H9 (cell line): Measurements from ENCODE around the gene ENOPH1. TPM values are rescaled to one million over a fixed set of nuclear protein-coding genes. Genes with fewer than 3 reads are reported as not detected.

Experiments used
- DNase-seq: peaks from one replicate; pipeline ENCODE4 v3.0.0-alpha.2; 2017
- H2AFZ ChIP-seq: one replicate; pipeline ENCODE4 v1.6.1; 2013; ENCODE audit warnings: mild to moderate bottlenecking, low read length, control low read depth, moderate library complexity
- H2AK5ac ChIP-seq: 2 replicates; pipeline ENCODE4 v1.6.1; 2013; ENCODE audit warnings: low read length, control low read depth, mixed read lengths; ENCODE audit not compliant: insufficient read length
- H2BK120ac ChIP-seq: one replicate; pipeline ENCODE4 v1.6.1; 2013; ENCODE audit warnings: low read depth, mild to moderate bottlenecking, low read length, control low read depth, inconsistent platforms; ENCODE audit not compliant: poor library complexity, severe bottlenecking
- H2BK12ac ChIP-seq: 2 replicates; pipeline ENCODE4 v1.6.1; 2013; ENCODE audit warnings: low read length, control low read depth, mixed read lengths, low read depth; ENCODE audit not compliant: insufficient read length
- H2BK15ac ChIP-seq: 2 replicates; pipeline ENCODE4 v1.6.1; 2013; ENCODE audit warnings: low read depth, low read length, control low read depth
- H2BK20ac ChIP-seq: one replicate; pipeline ENCODE4 v1.6.1; 2013; ENCODE audit warnings: low read depth, mild to moderate bottlenecking, low read length, control low read depth, inconsistent platforms; ENCODE audit not compliant: poor library complexity, severe bottlenecking
- H2BK5ac ChIP-seq: 2 replicates; pipeline ENCODE4 v1.6.1; 2013; ENCODE audit warnings: low read length, control low read depth, mixed read lengths; ENCODE audit not compliant: insufficient read length
- H3K14ac ChIP-seq: 2 replicates; pipeline ENCODE4 v1.6.1; 2013; ENCODE audit warnings: low read length, control low read depth; ENCODE audit not compliant: insufficient read depth
- H3K18ac ChIP-seq: 2 replicates; pipeline ENCODE4 v1.6.1; 2013; ENCODE audit warnings: low read depth, mild to moderate bottlenecking, mixed read lengths, low read length, control low read depth; ENCODE audit not compliant: insufficient read length
- H3K23ac ChIP-seq: 2 replicates; pipeline ENCODE4 v1.6.1; 2013; ENCODE audit warnings: low read length, control low read depth, mixed read lengths, low read depth; ENCODE audit not compliant: insufficient read length
- H3K23me2 ChIP-seq: 2 replicates; pipeline ENCODE4 v1.6.1; 2013; ENCODE audit warnings: low read depth, mild to moderate bottlenecking, mixed read lengths, low read length, control low read depth; ENCODE audit not compliant: insufficient read length, poor library complexity, severe bottlenecking
- H3K27ac ChIP-seq: 2 replicates; pipeline ENCODE4 v1.5.1; 2013; ENCODE audit warnings: low read length, control low read depth, mixed read lengths, low read depth; ENCODE audit not compliant: insufficient read length
- H3K27me3 ChIP-seq: 2 replicates; pipeline ENCODE4 v1.6.1; 2013; ENCODE audit warnings: low read length, control low read depth, inconsistent platforms; ENCODE audit not compliant: insufficient read depth
- H3K4ac ChIP-seq: 2 replicates; pipeline ENCODE4 v1.6.1; 2013; ENCODE audit warnings: low read depth, mild to moderate bottlenecking, control low read depth, inconsistent platforms, low read length, moderate library complexity
- H3K4me1 ChIP-seq: 2 replicates; pipeline ENCODE4 v1.6.1; 2013; ENCODE audit warnings: low read length, control low read depth, inconsistent platforms; ENCODE audit not compliant: insufficient read depth
- H3K4me2 ChIP-seq: 2 replicates; pipeline ENCODE4 v1.6.1; 2013; ENCODE audit warnings: low read length, control low read depth, mixed read lengths; ENCODE audit not compliant: insufficient read length, insufficient read depth
- H3K56ac ChIP-seq: 2 replicates; pipeline ENCODE4 v1.6.1; 2013; ENCODE audit warnings: low read depth, mild to moderate bottlenecking, mixed read lengths, low read length, control low read depth; ENCODE audit not compliant: insufficient read length
- H3K79me1 ChIP-seq: 2 replicates; pipeline ENCODE4 v1.6.1; 2013; ENCODE audit warnings: low read depth, mild to moderate bottlenecking, moderate library complexity, low read length, control low read depth, inconsistent platforms; ENCODE audit not compliant: insufficient read depth, poor library complexity, severe bottlenecking
- H3K79me2 ChIP-seq: 2 replicates; pipeline ENCODE4 v1.6.1; 2013; ENCODE audit warnings: low read length, control low read depth, inconsistent platforms; ENCODE audit not compliant: insufficient read depth
- H3K9ac ChIP-seq: 2 replicates; pipeline ENCODE4 v1.6.1; 2013; ENCODE audit warnings: low read length, control low read depth, mixed read lengths; ENCODE audit not compliant: insufficient read length; ENCODE audit errors: extremely low read depth
- H3K9me3 ChIP-seq: one replicate; pipeline ENCODE4 v1.6.1; 2013; ENCODE audit warnings: low read depth, low read length, inconsistent platforms; ENCODE audit not compliant: control insufficient read depth
- H3T11ph ChIP-seq: one replicate; pipeline ENCODE4 v1.6.1; 2013; ENCODE audit warnings: mild to moderate bottlenecking, low read length, control low read depth, inconsistent platforms
- H4K20me1 ChIP-seq: one replicate; pipeline ENCODE4 v1.6.1; 2013; ENCODE audit not compliant: control insufficient read depth, insufficient read length, insufficient read depth
- H4K5ac ChIP-seq: 2 replicates; pipeline ENCODE4 v1.6.1; 2013; ENCODE audit warnings: low read depth, mild to moderate bottlenecking, mixed read lengths, low read length, control low read depth; ENCODE audit not compliant: insufficient read length
- H4K8ac ChIP-seq: replicated peaks from 2 replicates; pipeline ENCODE4 v1.6.1; 2013; ENCODE audit warnings: low read length, control low read depth, mixed read lengths, low read depth; ENCODE audit not compliant: insufficient read length
- H4K91ac ChIP-seq: 2 replicates; pipeline ENCODE4 v1.6.1; 2013; ENCODE audit warnings: low read depth, mild to moderate bottlenecking, moderate library complexity, mixed read lengths, low read length, control low read depth; ENCODE audit not compliant: insufficient read length
- H3K27ac Mint-ChIP-seq, 3 experiments: 2 replicates in 2 of 3; 3 replicates in 1 of 3; pipeline ENCODE4 v1.8.0; 2020 to 2021; ENCODE audit warnings: mixed read lengths in 3 of 3, mild to moderate bottlenecking in 1 of 3, moderate library complexity in 1 of 3
- H3K27me3 Mint-ChIP-seq: 2 replicates; pipeline ENCODE4 v1.8.0; 2021; ENCODE audit warnings: low read depth, mild to moderate bottlenecking, moderate library complexity, mixed read lengths
- H3K36me3 Mint-ChIP-seq, 3 experiments: 2 replicates in 2 of 3; 3 replicates in 1 of 3; pipeline ENCODE4 v1.8.0; 2020 to 2021; ENCODE audit warnings: low read depth in 3 of 3, mixed read lengths in 3 of 3; ENCODE audit not compliant: insufficient read depth in 1 of 3
- H3K4me1 Mint-ChIP-seq, 2 experiments: 2 replicates each; pipeline ENCODE4 v1.8.0; 2020; ENCODE audit warnings: mixed read lengths in 2 of 2
- H3K4me3 Mint-ChIP-seq, 2 experiments: 2 replicates in 1 of 2; 3 replicates in 1 of 2; pipeline ENCODE4 v1.8.0; 2020 to 2021; ENCODE audit warnings: mild to moderate bottlenecking in 2 of 2, mixed read lengths in 2 of 2, moderate library complexity in 1 of 2
- H3K9me3 Mint-ChIP-seq, 2 experiments: 2 replicates in 1 of 2; 3 replicates in 1 of 2; pipeline ENCODE4 v1.8.0; 2020; ENCODE audit warnings: mild to moderate bottlenecking in 2 of 2, mixed read lengths in 2 of 2, moderate library complexity in 1 of 2
- CTCF ChIP-seq: fragments of 200-600 bp; sonication (generic); conservative IDR thresholded peaks from 3 replicates; pipeline ENCODE4 v1.8.0; 2021; ENCODE audit warnings: antibody characterized with exemption, mild to moderate bottlenecking
- total RNA-seq: library from RNA; stranded (reverse); gene quantifications from 2 replicates; pipeline ENCODE4 v1.2.1, GENCODE V29; 2021

Gene ENOPH1
- total RNA-seq, 1 experiment from 2014 or later = 62.4 TPM

- H3K36me3 Mint-ChIP-seq = peaks cover 0 to 3% (median 0%) of the 10 kb centered on the region in 3 experiments; a peak in 1 of 7 replicates
- Histone ChIP-seq H4K5ac (no peak overlapping the region), H3K4me2 (no peak overlapping the region)
Observed at GRCh38 chr4:82508011-82508410, 77.6 kb downstream of the ENOPH1 start.

More at GRCh38 chr4:82508011-82508410, 77.6 kb downstream of the ENOPH1 start:
- Mint-ChIP-seq H3K4me1 (peaks cover 4 to 10% of the 10 kb centered on the region in 2 experiments; a peak in 3 of 4 replicates), H3K27me3 (no peaks in the 10 kb centered on the region; the same call in 1 of the 2 replicates), H3K27ac (no peak overlapping the region), H3K4me3 (no peak overlapping the region), H3K9me3 (no peaks in the 10 kb centered on the region; a peak in 2 of 5 replicates)
- H2BK5ac ChIP-seq = no peak overlapping the region
- H3K14ac ChIP-seq = no peak overlapping the region
- H3K27ac ChIP-seq = no peak overlapping the region
- H3K18ac ChIP-seq = no peak overlapping the region
- H3K79me2 ChIP-seq = no peaks in the 10 kb centered on the region
- H3K79me1 ChIP-seq = no peaks in the 10 kb centered on the region
- H2BK120ac ChIP-seq = no peak overlapping the region
- H2BK15ac ChIP-seq = no peak overlapping the region
- no peak overlapping the region for H4K8ac ChIP-seq
- no peak for TF ChIP-seq CTCF
- H3K56ac ChIP-seq = no peak overlapping the region
- H2AK5ac ChIP-seq = no peak overlapping the region
- H2BK20ac ChIP-seq = no peak overlapping the region
- H3K9ac ChIP-seq = no peak overlapping the region
- no peak overlapping the region for H2AFZ ChIP-seq
- H3K4ac ChIP-seq = no peak overlapping the region
- no peaks in the 10 kb centered on the region for H3K4me1 ChIP-seq
- no peak overlapping the region for H2BK12ac ChIP-seq
- no peaks in the 10 kb centered on the region for H3K23me2 ChIP-seq
- no peak overlapping the region for H4K91ac ChIP-seq
- no peak overlapping the region for H3K23ac ChIP-seq
- H3K9me3 ChIP-seq = no peaks in the 10 kb centered on the region
- H4K20me1 ChIP-seq = no peaks in the 10 kb centered on the region
- no peak for DNase-seq
- no peaks in the 10 kb centered on the region for H3K27me3 ChIP-seq
- no peak overlapping the region for H3T11ph ChIP-seq
